ENCODE data around the gene DCDC2C. TPM values are rescaled to one million over a fixed set of nuclear protein-coding genes. Genes with fewer than 3 reads are reported as not detected.

DCDC2C gene
- total RNA-seq, 2 experiments from 2014 or later, result not detected

GRCh38 chr2:3867469-3867868, 164.1 kb downstream of the DCDC2C start:
- CTCF ChIA-PET, result no interaction called here

GRCh38 chr2:3868012-3868805, 164.8 kb downstream of the DCDC2C start:
- ChIA-PET CTCF (no interaction called here), POLR2A (no interaction called here)

More at GRCh38 chr2:3867469-3867868, 164.1 kb downstream of the DCDC2C start:
- POLR2A ChIA-PET, result no interaction called here

- ChIA-PET CTCF (no interaction called here), POLR2A (no interaction called here)
Observed at GRCh38 chr2:3870222-3870621, 166.8 kb downstream of the DCDC2C start.

DNA sequence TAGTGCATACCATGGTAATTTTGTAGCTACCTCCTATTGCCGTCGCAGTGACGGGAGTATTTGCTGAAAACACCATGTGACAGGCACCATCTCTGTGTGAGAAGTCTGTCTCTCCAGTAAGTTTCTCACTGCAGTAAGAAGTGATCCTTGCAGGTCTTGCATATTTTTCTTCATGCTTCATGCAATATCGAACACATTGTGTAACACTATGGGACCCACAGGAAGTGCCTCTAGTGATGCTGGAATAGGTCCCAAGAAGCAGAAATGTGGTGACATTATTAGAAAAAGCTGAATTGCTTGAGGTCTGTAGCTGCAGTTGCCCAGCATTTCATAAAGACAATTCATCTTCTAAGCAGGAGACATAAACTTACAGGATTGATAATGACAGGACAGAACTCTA, 167.6 kb downstream of the DCDC2C start:
- ChIA-PET CTCF (no interaction called here), POLR2A (no interaction called here)

GRCh38 chr2:3872451-3872850, 169.1 kb downstream of the DCDC2C start:
- CTCF ChIA-PET, result no interaction called here
- POLR2A ChIA-PET, result no interaction called here

DNA sequence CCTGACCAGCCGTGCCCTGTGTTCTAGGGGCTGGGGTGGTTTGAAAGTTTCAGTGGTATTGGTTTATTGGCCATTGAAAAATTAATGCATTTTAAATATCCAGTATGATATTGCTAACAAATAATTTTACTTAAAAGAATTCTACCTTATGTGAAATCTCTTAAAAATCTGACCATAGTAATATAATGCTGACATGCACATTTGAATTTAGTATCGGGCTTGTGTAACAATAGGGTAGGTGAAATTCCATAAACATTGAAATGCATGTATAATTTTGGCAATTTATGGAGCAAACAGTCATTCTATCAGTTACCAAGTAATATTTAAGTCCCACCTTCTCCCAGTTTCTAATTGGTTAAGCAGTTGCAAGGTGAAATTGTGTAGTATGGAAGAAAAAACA, 170.5 kb downstream of the DCDC2C start:
- POLR2A ChIA-PET, result no interaction called here

DNA sequence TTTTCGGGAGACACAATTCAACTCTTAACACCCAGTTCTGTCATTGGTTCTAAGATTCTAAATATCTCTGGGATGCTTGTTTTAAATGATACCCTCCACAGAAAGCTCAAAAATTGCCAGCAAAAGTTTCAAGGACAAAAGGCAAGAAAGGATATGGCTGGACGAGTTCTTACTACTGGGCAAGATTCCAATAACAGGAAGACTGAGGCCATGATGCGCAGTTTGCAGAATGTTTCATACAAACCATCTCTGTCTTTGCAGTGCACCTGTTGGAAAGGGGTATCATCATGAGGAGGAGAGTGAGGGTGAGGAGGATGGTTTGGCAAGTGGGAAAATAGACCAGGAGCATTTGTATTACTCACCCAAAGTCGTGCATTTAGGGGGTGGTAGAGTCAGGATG, 172.8 kb downstream of the DCDC2C start:
- ChIA-PET POLR2A (no interaction called here), CTCF (no interaction called here)

More for the DNA sequence above, 170.5 kb downstream of the DCDC2C start:
- CTCF ChIA-PET, result no interaction called here

DNA sequence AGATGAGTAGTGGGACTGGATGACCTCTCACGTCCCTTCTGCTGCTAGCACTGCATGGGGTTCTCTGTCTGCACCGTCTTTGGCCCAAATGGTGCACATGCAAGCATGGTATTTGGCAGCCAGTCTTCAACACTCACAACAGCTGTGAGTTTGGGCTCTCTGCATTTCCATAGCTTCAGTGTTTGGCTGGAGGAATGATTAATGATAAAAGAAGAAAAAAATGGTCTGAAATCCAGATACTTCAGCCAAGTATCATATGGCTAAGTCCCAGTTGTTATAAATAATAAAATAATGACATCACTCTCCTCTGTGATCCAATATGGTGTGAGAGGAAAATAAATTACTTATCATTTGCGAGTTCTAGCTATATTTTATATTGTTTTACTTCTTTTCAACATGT, 173.3 kb downstream of the DCDC2C start:
- ChIA-PET POLR2A (no interaction called here), CTCF (no interaction called here)

DNA sequence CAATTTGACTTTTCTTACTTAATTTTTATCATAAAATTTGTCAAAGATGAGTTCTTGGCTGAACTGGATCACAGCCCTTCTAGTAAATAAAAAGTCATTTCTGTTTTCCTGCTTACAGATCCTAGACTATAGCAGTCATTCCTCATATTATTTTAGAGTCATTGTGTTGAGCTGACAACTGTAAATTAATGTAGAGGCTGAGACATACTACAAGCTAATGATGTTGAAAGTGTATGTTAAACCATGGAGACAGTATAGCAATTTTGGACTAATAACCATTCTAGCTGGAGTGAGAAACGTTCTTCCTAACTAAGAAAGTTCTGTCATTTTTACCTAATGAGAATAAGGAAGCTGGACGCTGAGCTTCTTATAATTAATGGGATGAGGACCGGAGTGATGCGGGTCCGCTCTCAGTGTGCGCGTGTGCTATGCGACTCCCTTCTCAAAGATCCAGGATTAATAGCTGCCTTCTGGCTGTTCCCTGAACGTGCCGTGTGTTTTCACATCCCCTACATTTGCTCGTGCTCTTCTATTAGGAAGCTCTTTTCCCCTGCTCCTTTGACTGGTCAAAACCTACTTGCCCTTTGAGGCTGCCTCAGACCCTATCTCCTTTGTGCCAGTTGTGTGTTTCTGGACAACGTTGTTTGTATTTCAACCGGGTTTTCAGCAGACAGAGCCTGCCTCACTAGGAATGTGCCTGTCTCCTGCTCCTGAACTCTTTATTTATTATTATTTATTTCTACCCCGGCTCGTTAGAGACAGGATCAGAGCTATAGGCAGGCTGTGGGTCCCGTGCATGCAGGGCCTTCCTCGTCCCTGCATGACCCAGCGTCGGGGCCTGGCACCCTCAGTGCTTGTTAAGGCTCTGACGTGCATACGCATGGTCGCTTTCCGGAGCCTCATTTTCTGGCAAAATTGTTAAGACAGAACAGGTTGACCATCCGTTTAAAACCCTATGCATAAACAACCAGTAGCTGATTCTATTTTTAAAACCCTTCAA, 182.6 kb downstream of the DCDC2C start:
- ChIA-PET POLR2A (no interaction called here), CTCF (no interaction called here)

- ChIA-PET CTCF (no interaction called here), POLR2A (no interaction called here)
Observed at GRCh38 chr2:3895021-3895420, 191.6 kb downstream of the DCDC2C start.

Other genes starting within 250 kb of the DCDC2C start
- 10 to 100 TPM; 29.2 to 31.1 TPM for gene ADI1, start 184.0 kb upstream of the DCDC2C start, total RNA-seq
- gene RNASEH1, start 145.2 kb upstream of the DCDC2C start, total RNA-seq, result 10 to 100 TPM; 38.6 to 41.4 TPM
- gene RPS7, start 128.3 kb upstream of the DCDC2C start, total RNA-seq, result 1,000 to 10,000 TPM; 1,473 TPM
- gene COLEC11, start 108.5 kb upstream of the DCDC2C start, total RNA-seq, result under 1 TPM; 0.38 TPM
- not detected for gene ALLC, start 45.4 kb upstream of the DCDC2C start, total RNA-seq